HG03442 (cell line): ENCODE measurements around the gene CD52.
"Not testable (repeated sequence)": the region's sequence is repeated elsewhere in the genome, so short reads cannot be mapped to it uniquely, and the experiment has no call there.

ENCODE experiments used
- ATAC-seq: cut with Tn5 transposase; IDR thresholded peaks from one replicate; pipeline ENCODE4 v1.9.1; 2021; ENCODE audit warnings: mild to moderate bottlenecking, moderate library complexity; ENCODE audit not compliant: unreplicated experiment

The CD52 gene

DNA sequence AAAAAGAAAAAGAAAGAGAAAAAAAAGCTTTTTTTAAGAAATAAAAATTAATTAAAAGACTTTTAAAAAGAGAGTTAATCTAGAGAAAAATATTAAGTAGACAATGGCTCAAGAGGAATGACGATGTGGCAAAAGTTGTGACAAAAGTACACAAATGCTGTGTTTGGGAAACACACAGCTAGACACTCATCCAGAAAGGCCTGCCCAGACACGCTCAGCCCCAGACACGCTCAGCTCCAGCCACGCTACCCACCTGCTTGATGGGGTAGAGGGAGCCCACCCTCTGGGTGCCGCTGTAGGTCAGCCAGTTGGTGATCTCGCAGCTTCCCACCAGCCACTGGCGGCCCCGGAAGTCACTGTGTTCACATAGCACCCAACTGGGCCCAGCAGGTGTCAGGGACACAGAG lies 10.2 kb downstream of the CD52 start:
- ATAC-seq: no peak

GRCh38 chr1:26328597-26328996 lies 10.8 kb downstream of the CD52 start:
- no peak for ATAC-seq

GRCh38 chr1:26329380-26329779 lies 11.6 kb downstream of the CD52 start:
- not testable (repeated sequence) for ATAC-seq

DNA sequence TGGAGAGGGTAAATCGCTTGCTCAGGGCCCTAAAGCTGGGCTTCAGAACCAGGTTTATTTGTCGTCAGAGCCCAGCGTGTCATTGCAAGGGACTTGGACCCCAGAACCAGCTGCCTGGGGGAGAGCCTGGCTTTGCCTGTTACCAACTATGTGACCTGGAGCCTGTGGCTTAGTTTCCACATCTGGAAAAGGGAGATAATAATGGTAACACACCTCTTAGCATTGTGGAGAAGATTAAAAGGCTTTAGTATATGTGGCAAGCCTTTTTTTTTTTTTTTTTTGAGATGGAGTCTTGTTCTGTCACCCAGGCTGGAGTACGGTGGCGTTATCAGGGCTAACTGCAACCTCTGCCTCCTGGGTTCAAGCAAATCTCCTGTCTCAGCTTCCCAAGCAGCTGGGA lies 12.5 kb downstream of the CD52 start:
- ATAC-seq: no peak

DNA sequence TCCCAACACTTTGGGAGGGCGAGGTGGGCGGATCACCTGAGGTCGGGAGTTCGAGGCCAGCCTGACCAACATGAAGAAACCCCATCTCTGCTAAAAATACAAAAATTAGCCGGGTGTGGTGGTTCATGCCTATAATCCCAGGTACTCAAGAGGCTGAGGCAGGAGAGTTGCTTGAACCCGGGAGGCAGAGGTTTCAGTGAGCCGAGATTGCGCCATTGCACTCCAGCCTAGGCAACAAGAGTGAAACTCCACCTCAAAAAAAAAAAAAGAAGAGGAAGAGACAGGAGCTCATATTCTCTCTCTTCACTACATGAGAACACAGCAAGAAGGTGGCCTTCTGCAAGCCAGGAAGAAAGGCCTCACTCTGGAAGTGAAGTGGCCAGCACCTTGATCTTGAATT lies 15.6 kb downstream of the CD52 start:
- ATAC-seq: not testable (repeated sequence)

DNA sequence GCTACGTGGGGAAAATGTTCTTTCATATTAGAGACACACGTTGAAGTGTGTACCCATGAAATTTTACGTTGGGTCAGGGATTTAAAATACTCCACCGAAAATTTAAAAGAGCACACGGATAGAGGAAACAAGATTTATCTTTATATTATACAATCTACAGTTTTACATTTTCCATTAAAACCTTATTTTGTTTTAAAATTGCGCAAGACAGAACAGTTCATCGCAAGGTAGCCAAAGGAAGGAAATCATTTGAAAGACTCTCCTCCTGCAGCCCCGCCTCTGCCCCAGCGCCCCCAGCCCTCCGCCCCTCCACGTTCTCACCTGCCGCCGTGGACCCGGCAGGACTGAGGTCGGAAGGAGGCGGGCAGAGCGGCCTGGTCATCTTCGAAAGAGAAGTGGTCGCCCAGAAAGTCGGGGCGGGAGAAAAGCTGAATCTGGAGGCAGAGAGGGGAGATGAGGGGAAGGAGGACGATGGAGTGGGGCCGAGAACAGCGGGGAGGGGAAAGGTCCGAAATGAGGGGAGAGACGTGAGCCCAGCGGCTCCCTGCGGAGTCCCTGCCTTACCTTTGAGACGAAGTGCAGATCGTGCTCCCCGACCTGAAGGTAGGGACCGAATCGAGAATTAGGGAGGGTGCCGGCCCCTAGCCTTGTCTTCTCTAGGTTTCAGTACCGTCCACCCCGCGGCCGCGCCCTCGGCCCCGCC lies 18.2 kb downstream of the CD52 start:
- ATAC-seq: no peak

DNA sequence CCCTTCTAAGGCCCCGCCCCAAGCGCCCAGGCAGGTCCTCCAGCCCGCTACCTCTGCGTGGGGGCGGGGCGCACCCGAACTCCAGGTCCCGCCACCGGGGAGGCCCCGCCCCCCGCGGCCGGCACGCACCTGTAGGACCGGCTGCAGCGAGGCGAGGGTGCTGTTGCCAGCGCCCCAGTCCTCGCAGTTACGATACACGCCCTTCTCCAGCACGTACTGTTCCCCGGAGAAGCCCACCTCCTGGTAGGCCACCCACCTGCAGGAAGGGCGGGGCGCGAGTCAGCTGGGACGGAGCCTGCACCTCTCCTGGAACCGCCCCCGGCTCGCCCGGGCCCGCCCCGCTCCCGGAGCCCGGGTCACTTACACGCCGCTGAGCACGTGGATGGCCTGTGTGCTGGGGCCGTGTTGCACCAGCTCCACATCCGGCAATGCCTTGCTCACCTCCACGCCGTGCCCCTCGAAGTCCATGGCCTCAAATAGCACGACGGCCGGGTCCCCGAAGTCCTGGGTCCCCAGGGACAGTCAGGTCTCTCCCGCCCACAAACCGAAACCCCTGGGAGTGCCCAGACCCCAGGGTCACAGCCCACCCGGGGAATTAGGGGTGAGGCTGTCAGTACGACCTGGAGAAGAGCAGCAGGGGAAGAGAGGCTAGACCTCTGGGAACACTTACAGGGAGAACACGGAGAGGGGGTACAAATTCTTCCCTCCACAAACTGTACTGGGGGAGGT lies 18.9 kb downstream of the CD52 start:
- peak; percentile 58 for ATAC-seq

- ATAC-seq: no peak
These were observed 19.4 kb downstream of the CD52 start for GRCh38 chr1:26337206-26337535.

DNA sequence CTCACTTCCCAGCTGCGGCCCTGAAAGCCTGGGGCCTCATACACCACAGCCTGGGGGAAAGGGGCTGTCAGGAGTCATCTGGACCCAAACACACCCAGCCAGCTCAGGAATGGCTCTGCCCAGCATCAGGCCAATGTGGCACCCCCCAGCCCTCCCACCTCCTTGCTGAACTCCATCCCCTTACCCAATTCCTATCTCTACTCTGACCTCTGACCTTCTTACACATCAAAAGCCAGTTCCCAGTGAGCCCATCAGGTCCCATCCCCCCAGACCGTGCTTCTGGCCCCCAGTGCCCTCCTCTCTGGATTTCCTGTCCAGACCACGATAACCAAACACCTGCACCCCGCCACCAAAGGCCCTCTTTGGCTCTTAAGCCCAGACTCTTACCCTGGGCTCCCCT lies 19.9 kb downstream of the CD52 start:
- no peak for ATAC-seq

GRCh38 chr1:26338670-26339069 lies 20.9 kb downstream of the CD52 start:
- no peak for ATAC-seq

GRCh38 chr1:26340047-26340481 lies 22.3 kb downstream of the CD52 start:
- ATAC-seq: no peak

DNA sequence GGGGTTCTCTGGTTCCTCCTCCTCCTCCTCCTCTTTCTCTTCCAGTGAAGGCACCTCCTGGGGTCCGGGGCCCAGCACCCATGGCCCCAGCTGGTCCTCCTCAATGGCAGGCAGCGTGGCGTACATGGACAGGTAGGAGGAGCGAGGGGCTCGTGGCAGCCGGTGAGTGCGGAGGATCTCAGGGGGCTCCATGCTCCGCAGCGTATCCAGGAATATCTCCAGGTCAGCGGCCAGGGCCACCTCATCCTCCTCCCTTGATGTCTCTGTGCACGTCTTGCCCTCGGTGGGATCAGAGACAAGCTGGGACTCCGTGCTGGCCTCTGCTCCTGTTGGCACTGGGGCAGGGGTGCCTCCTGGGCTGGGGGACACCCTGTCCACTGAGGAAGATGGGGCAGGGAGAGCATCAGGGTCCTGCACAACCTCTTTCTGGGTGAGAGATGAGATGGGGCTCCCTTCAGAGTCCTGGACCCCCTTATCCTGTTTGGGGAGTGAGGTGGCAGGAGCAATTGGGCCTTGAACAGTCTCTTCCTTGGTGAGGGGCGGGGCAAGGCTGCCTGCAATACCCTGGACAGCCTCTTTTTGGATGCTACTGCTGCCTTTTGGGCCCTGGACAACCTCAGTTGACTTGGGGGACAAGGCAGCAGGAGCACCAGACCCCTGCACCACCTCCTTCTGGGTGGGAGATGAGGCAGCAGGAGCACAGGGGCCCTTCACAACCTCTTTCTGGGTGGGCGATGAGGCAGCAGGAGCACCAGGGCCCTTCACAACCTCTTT lies 26.6 kb downstream of the CD52 start:
- ATAC-seq: no peak

DNA sequence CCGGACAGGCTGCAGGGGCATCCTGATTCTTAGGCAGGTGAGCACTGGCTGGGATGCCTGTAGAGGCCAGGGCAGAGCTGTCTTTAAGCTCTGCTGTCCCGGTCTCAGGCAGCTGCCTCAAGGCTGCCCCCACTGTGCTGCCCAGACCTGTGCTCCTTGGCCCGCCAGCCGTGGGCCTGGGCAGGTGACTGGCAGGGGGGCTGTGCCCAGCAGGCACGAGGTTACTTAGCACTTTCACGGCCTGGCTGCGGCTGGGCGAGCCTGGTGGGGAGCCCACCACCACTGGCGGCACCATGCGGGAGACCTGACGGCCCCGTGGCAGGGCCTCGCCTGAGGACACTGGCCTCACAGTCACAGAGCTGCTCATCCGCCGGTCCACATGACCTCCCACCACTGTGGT lies 28.0 kb downstream of the CD52 start:
- no peak for ATAC-seq

DNA sequence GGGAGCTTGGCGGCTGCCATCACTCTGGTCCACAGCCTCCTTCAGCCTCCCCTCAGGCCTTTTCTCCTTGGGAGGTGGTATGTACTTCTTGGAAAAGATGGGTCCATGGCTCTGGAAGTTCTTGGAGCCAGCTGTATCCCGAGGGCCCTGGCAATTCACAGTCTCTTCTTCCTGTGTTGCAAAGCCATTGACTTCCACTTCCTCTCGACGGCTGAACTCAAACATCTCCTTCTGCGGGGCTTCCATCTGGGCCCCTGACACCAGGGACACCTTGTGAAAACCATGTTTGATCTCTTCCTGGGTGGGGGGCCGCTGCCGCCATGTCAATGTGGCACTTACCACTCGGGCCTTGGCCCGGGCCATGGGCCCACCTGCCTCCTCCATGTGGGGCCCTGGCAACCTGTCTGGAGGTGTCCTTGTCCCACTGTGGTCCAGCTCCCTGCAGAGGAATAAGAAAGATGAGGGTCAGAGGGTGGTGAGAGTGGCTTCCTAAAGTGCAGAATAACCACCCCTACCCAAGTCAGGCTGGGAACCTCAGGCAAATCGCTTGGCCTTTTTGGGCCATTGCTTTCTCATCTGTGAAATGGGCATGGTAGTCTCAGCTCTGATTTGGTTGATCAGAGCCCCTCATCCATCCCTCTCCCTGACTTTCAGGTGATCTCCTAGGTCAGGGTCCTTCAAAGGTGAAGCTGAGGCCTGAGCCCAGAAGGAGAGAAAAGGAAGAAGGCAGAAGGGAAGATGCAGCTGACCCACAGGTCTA lies 28.7 kb downstream of the CD52 start:
- ATAC-seq: no peak

- ATAC-seq: no peak
These were observed 31.6 kb downstream of the CD52 start for GRCh38 chr1:26349188-26349876.

- no peak for ATAC-seq
These were observed 32.1 kb downstream of the CD52 start for GRCh38 chr1:26349877-26350244.

- ATAC-seq: no peak
These were observed 32.6 kb downstream of the CD52 start for GRCh38 chr1:26350343-26350700.

DNA sequence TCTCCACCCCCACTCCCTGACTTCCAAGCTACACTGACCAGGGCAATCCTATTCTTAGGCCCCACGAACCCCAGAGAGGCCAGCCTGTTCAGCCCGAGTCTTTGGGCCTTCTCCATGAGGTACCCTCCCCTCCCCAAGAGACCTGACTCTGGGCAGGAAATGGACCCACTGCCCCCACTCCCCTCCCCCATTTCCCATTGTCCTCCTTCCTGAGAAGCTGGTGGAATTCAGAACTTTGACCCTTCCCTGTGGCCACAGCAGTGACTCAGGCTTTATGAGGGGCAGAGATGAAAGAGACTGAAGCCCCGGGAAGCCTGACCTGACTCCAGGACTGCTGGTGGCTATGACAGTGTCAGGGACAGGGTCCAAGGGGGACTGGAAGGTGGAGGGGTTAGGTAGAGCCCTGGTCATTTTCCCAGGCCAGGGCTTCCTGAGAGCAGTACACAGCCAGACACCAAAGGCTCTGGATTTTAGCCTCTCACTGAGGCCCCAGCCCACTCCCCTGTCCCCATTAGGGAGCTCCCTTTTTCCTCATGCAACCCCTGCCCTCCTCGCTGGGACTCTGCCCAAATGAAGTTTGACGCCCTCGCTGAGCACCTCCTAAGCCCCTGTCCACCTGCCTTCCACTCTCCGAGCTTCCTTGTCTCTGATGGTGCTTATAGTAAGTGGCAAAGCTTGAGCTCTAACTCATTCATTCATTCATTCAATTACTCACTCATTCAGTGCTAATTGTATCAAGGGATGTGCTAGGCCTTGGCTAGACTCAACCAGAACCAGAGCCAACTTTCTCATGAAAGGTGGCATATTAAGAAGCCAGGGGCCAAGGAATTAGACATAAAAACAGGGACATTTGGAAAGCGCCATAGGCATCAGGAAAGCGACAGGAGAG lies 33.2 kb downstream of the CD52 start:
- ATAC-seq: no peak

DNA sequence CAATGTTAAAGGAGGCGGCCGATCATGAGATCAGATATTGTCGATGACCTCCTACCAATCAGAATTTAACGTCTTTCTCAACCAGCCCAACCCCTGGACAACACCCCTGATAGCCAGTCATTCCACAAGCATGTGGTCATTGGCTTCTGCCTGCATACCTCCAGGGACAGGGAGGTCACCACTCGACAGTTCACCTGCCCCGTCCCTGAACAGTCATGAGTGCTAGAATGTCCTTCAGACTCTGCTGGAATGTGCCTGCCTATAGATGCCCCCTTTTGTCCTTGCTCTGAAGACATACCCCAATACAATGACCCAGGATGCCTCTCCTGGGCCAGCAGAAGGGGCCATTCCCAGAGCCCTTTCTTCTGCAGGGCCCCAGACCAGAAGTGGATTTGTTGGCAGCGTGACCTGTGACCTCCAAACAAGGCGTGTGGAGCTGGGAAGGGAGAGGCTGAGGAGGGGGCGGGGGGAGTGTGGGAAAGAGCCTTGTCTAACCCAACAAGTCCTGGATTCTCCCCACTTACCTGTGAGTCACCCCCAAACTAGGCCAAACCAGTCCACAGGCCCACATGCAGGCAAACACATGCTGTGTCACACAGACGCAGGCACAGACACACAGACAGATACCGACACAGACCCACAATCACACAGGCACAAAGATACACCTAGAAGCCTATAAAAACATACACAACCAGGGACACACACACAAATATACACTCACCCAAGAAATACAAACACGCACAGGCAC lies 34.0 kb downstream of the CD52 start:
- no peak for ATAC-seq
